Kidney glomerular epithelial cell (primary cell): ENCODE measurements around the gene MRGPRD.

ENCODE experiments used
- DNase-seq: peaks from one replicate; lab custom pipeline; 2025; lab: John Stamatoyannopoulos, UW

MRGPRD gene

GRCh38 chr11:68930991-68931855, 49.6 kb downstream of the MRGPRD start:
- no peak for DNase-seq
